ENCODE measurements around the gene PILRA. TPM values are rescaled to one million over a fixed set of nuclear protein-coding genes. Genes with fewer than 3 reads are reported as not detected.

PILRA gene
- total and polyA plus RNA-seq, 2 of the 8 experiments (the other 6 are each of a cell fraction or from before 2014, with no cell fraction given): 7.6 to 10.6 TPM

DNA sequence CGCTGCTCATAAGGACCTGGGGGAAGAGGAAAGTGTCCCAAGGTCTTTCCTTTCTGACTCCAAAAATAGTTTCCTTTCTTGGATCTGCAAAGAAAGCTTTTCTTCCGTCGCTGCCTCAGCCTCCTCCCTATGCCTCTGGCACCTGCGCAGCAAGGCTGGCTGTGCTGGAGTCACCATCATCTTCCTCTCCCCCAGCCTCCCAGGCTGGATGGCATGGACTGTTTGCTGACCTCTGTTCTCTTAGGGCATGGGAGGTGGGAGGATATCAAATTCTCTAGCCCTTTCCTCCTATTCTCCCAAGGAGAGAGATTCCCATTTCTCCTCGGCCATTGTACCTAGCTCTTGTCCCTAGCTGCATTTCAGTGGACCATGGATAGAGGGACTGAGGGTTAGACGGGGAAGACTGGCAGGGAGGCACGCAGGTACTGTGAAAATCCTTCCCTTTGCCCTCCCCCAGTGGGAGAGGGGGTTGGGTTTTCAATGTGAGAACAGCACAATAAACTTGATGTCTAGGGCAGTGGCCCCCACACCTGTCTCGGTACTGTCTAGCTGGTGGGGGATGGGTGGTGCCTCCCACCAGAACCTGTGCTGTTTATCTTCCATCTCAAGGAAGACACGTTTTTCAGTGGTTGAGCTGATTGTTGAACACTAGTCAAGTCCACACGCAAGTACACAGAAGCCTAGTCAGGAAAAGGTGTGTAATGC is 60.5 kb downstream of the PILRA start:
- Histone ChIP-seq H3K23ac (ENCODE audit: insufficient read length) (no peak overlapping the region), H2BK15ac (ENCODE audit: low read length) (no peak overlapping the region), H4K20me1 (replicated peaks in 1 of 2; ENCODE audit: control insufficient read depth in 1 of 2, insufficient read depth in 2 of 2, low read length in 2 of 2) (peaks cover 8% of the 10 kb centered on the region in 2 experiments), H4K5ac (ENCODE audit: insufficient read length, low read depth, low read length) (no peak overlapping the region), H3K36me3 (ENCODE audit: control insufficient read depth in 2 of 4, insufficient read depth in 4 of 4, low read length in 3 of 4) (peaks cover 2 to 44% (median 18%) of the 10 kb centered on the region in 4 experiments; a peak in 6 of 8 replicates), H3K79me2 (ENCODE audit: control insufficient read depth in 1 of 2, insufficient read depth in 2 of 2, low read length in 2 of 2) (peaks cover 0 to 49% of the 10 kb centered on the region in 2 experiments; a peak in 3 of 4 replicates), H3K4me2 (ENCODE audit: insufficient read depth in 1 of 2, low read depth in 2 of 2, low read length in 2 of 2) (peak overlapping the region in 1 of 2 experiments; percentile 97; a peak in 2 of 4 replicates), H2BK20ac (ENCODE audit: low read length) (no peak overlapping the region), H3K4me1 (replicated peaks in 1 of 4; ENCODE audit: control insufficient read depth in 3 of 4, insufficient read depth in 4 of 4, low read length in 3 of 4) (peaks cover 4 to 17% (median 10%) of the 10 kb centered on the region in 4 experiments), H4K91ac (replicated peaks; ENCODE audit: insufficient read length, low read length) (no peak overlapping the region), H3K27ac (ENCODE audit: low read depth, low read length) (no peak overlapping the region), H2BK12ac (ENCODE audit: low read depth, low read length) (0 out of 2 replicates have a peak overlapping the region, but pooled peaks have one; percentile 17), H3K9ac (replicated peaks in 1 of 4; ENCODE audit: extremely low read depth in 1 of 4, low read depth in 3 of 4, low read length in 3 of 4) (no peak overlapping the region; a peak in 1 of 7 replicates), H3K56ac (replicated peaks; ENCODE audit: insufficient read length, low read depth, low read length) (no peak overlapping the region), H3K79me1 (ENCODE audit: low read depth, low read length) (peaks cover 2% of the 10 kb centered on the region), H3K4me3 (ENCODE audit: extremely low read depth in 1 of 4, insufficient read depth in 2 of 4, low read depth in 3 of 4, low read length in 4 of 4) (no peak overlapping the region), H3K9me3 (ENCODE audit: insufficient read depth in 2 of 2, low read depth in 1 of 2, low read length in 1 of 2) (no peaks in the 10 kb centered on the region), H3K4ac (replicated peaks; ENCODE audit: insufficient read length, low read depth, low read length) (no peak overlapping the region), H2BK120ac (replicated peaks; ENCODE audit: low read depth, low read length) (no peak overlapping the region), H2AK5ac (ENCODE audit: low read depth, low read length) (no peak overlapping the region), H3K23me2 (ENCODE audit: low read depth, low read length) (peaks cover 5% of the 10 kb centered on the region; the same call in 1 of the 2 replicates), H3K18ac (ENCODE audit: extremely low read depth, low read length) (no peak overlapping the region), H3K14ac (ENCODE audit: insufficient read length) (no peak overlapping the region), H2AFZ (ENCODE audit: low read length) (no peak overlapping the region), H4K8ac (ENCODE audit: extremely low read depth, insufficient read depth, low read length) (no peak overlapping the region), H2BK5ac (ENCODE audit: low read depth, low read length) (no peak overlapping the region; the same call in 1 of the 2 replicates), H3K27me3 (replicated peaks in 1 of 4; ENCODE audit: control insufficient read depth in 3 of 4, extremely low read depth in 1 of 4, insufficient read depth in 3 of 4, low read length in 3 of 4) (no peaks in the 10 kb centered on the region)
- POLR2A ChIA-PET (ENCODE audit: partially characterized antibody): interaction anchor here (0.9 to 5.2 kb wide), 8 partner anchors 9 to 170 kb away, joined by 3 to 55 read pairs (median 3); partner anchors contain the start of gene FBXO24
- 83% methylated on average over 10 of the region's 10 CpGs; no CpG with 5 or more reads in 1 of the 2 experiments for WGBS, 2 experiments (ENCODE audit: extremely low coverage in 1 of 2, insufficient coverage in 1 of 2, insufficient read length in 1 of 2, insufficient replicate concordance in 2 of 2, low coverage in 1 of 2, low lambda C conversion rate in 2 of 2, missing lambda C conversion rate in 1 of 2)
- CTCF ChIA-PET (ENCODE audit: partially characterized antibody): interaction anchor here (1.3 to 2.7 kb wide), 4 partner anchors 11 to 36 kb away, joined by 3 to 9 read pairs (median 6); no protein-coding TSS in a partner anchor
- TF ChIP-seq POLR2AphosphoS5 (IDR thresholded peaks at IDR 0.05; ENCODE audit: low read depth, low read length) (peak; percentile 27; the same call in 1 of the 2 replicates), TAF7 (optimal IDR thresholded peaks at IDR 0.05; ENCODE audit: borderline replicate concordance, low read depth, low read length) (no peak), SAP30 (IDR thresholded peaks at IDR 0.05; ENCODE audit: insufficient read depth, insufficient replicate concordance, low read length) (no peak)
- DNase-seq (ENCODE audit: low read depth in 1 of 2, low spot score in 2 of 2) (no peak), FAIRE-seq (no peak)
